H9 (cell line): ENCODE data around the gene CRYBA1. TPM values are rescaled to one million over a fixed set of nuclear protein-coding genes. Genes with fewer than 3 reads are reported as not detected.

Source experiments
- DNase-seq: peaks from one replicate; pipeline ENCODE4 v3.0.0-alpha.2; 2017
- H2AFZ ChIP-seq: one replicate; pipeline ENCODE4 v1.6.1; 2013; ENCODE audit warnings: mild to moderate bottlenecking, low read length, control low read depth, moderate library complexity
- H2AK5ac ChIP-seq: 2 replicates; pipeline ENCODE4 v1.6.1; 2013; ENCODE audit warnings: low read length, control low read depth, mixed read lengths; ENCODE audit not compliant: insufficient read length
- H2BK120ac ChIP-seq: one replicate; pipeline ENCODE4 v1.6.1; 2013; ENCODE audit warnings: low read depth, mild to moderate bottlenecking, low read length, control low read depth, inconsistent platforms; ENCODE audit not compliant: poor library complexity, severe bottlenecking
- H2BK12ac ChIP-seq: 2 replicates; pipeline ENCODE4 v1.6.1; 2013; ENCODE audit warnings: low read length, control low read depth, mixed read lengths, low read depth; ENCODE audit not compliant: insufficient read length
- H2BK15ac ChIP-seq: 2 replicates; pipeline ENCODE4 v1.6.1; 2013; ENCODE audit warnings: low read depth, low read length, control low read depth
- H2BK20ac ChIP-seq: one replicate; pipeline ENCODE4 v1.6.1; 2013; ENCODE audit warnings: low read depth, mild to moderate bottlenecking, low read length, control low read depth, inconsistent platforms; ENCODE audit not compliant: poor library complexity, severe bottlenecking
- H2BK5ac ChIP-seq: 2 replicates; pipeline ENCODE4 v1.6.1; 2013; ENCODE audit warnings: low read length, control low read depth, mixed read lengths; ENCODE audit not compliant: insufficient read length
- H3K14ac ChIP-seq: 2 replicates; pipeline ENCODE4 v1.6.1; 2013; ENCODE audit warnings: low read length, control low read depth; ENCODE audit not compliant: insufficient read depth
- H3K18ac ChIP-seq: 2 replicates; pipeline ENCODE4 v1.6.1; 2013; ENCODE audit warnings: low read depth, mild to moderate bottlenecking, mixed read lengths, low read length, control low read depth; ENCODE audit not compliant: insufficient read length
- H3K23ac ChIP-seq: 2 replicates; pipeline ENCODE4 v1.6.1; 2013; ENCODE audit warnings: low read length, control low read depth, mixed read lengths, low read depth; ENCODE audit not compliant: insufficient read length
- H3K23me2 ChIP-seq: 2 replicates; pipeline ENCODE4 v1.6.1; 2013; ENCODE audit warnings: low read depth, mild to moderate bottlenecking, mixed read lengths, low read length, control low read depth; ENCODE audit not compliant: insufficient read length, poor library complexity, severe bottlenecking
- H3K27ac ChIP-seq: 2 replicates; pipeline ENCODE4 v1.5.1; 2013; ENCODE audit warnings: low read length, control low read depth, mixed read lengths, low read depth; ENCODE audit not compliant: insufficient read length
- H3K27me3 ChIP-seq: 2 replicates; pipeline ENCODE4 v1.6.1; 2013; ENCODE audit warnings: low read length, control low read depth, inconsistent platforms; ENCODE audit not compliant: insufficient read depth
- H3K4ac ChIP-seq: 2 replicates; pipeline ENCODE4 v1.6.1; 2013; ENCODE audit warnings: low read depth, mild to moderate bottlenecking, control low read depth, inconsistent platforms, low read length, moderate library complexity
- H3K4me1 ChIP-seq: 2 replicates; pipeline ENCODE4 v1.6.1; 2013; ENCODE audit warnings: low read length, control low read depth, inconsistent platforms; ENCODE audit not compliant: insufficient read depth
- H3K4me2 ChIP-seq: 2 replicates; pipeline ENCODE4 v1.6.1; 2013; ENCODE audit warnings: low read length, control low read depth, mixed read lengths; ENCODE audit not compliant: insufficient read length, insufficient read depth
- H3K56ac ChIP-seq: 2 replicates; pipeline ENCODE4 v1.6.1; 2013; ENCODE audit warnings: low read depth, mild to moderate bottlenecking, mixed read lengths, low read length, control low read depth; ENCODE audit not compliant: insufficient read length
- H3K79me1 ChIP-seq: 2 replicates; pipeline ENCODE4 v1.6.1; 2013; ENCODE audit warnings: low read depth, mild to moderate bottlenecking, moderate library complexity, low read length, control low read depth, inconsistent platforms; ENCODE audit not compliant: insufficient read depth, poor library complexity, severe bottlenecking
- H3K79me2 ChIP-seq: 2 replicates; pipeline ENCODE4 v1.6.1; 2013; ENCODE audit warnings: low read length, control low read depth, inconsistent platforms; ENCODE audit not compliant: insufficient read depth
- H3K9ac ChIP-seq: 2 replicates; pipeline ENCODE4 v1.6.1; 2013; ENCODE audit warnings: low read length, control low read depth, mixed read lengths; ENCODE audit not compliant: insufficient read length; ENCODE audit errors: extremely low read depth
- H3K9me3 ChIP-seq: one replicate; pipeline ENCODE4 v1.6.1; 2013; ENCODE audit warnings: low read depth, low read length, inconsistent platforms; ENCODE audit not compliant: control insufficient read depth
- H3T11ph ChIP-seq: one replicate; pipeline ENCODE4 v1.6.1; 2013; ENCODE audit warnings: mild to moderate bottlenecking, low read length, control low read depth, inconsistent platforms
- H4K20me1 ChIP-seq: one replicate; pipeline ENCODE4 v1.6.1; 2013; ENCODE audit not compliant: control insufficient read depth, insufficient read length, insufficient read depth
- H4K5ac ChIP-seq: 2 replicates; pipeline ENCODE4 v1.6.1; 2013; ENCODE audit warnings: low read depth, mild to moderate bottlenecking, mixed read lengths, low read length, control low read depth; ENCODE audit not compliant: insufficient read length
- H4K8ac ChIP-seq: replicated peaks from 2 replicates; pipeline ENCODE4 v1.6.1; 2013; ENCODE audit warnings: low read length, control low read depth, mixed read lengths, low read depth; ENCODE audit not compliant: insufficient read length
- H4K91ac ChIP-seq: 2 replicates; pipeline ENCODE4 v1.6.1; 2013; ENCODE audit warnings: low read depth, mild to moderate bottlenecking, moderate library complexity, mixed read lengths, low read length, control low read depth; ENCODE audit not compliant: insufficient read length
- H3K27ac Mint-ChIP-seq, 3 experiments: 2 replicates in 2 of 3; 3 replicates in 1 of 3; pipeline ENCODE4 v1.8.0; 2020 to 2021; ENCODE audit warnings: mixed read lengths in 3 of 3, mild to moderate bottlenecking in 1 of 3, moderate library complexity in 1 of 3
- H3K27me3 Mint-ChIP-seq: 2 replicates; pipeline ENCODE4 v1.8.0; 2021; ENCODE audit warnings: low read depth, mild to moderate bottlenecking, moderate library complexity, mixed read lengths
- H3K36me3 Mint-ChIP-seq, 3 experiments: 2 replicates in 2 of 3; 3 replicates in 1 of 3; pipeline ENCODE4 v1.8.0; 2020 to 2021; ENCODE audit warnings: low read depth in 3 of 3, mixed read lengths in 3 of 3; ENCODE audit not compliant: insufficient read depth in 1 of 3
- H3K4me1 Mint-ChIP-seq, 2 experiments: 2 replicates each; pipeline ENCODE4 v1.8.0; 2020; ENCODE audit warnings: mixed read lengths in 2 of 2
- H3K4me3 Mint-ChIP-seq, 2 experiments: 2 replicates in 1 of 2; 3 replicates in 1 of 2; pipeline ENCODE4 v1.8.0; 2020 to 2021; ENCODE audit warnings: mild to moderate bottlenecking in 2 of 2, mixed read lengths in 2 of 2, moderate library complexity in 1 of 2
- H3K9me3 Mint-ChIP-seq, 2 experiments: 2 replicates in 1 of 2; 3 replicates in 1 of 2; pipeline ENCODE4 v1.8.0; 2020; ENCODE audit warnings: mild to moderate bottlenecking in 2 of 2, mixed read lengths in 2 of 2, moderate library complexity in 1 of 2
- WGBS: extraction: QIAGEN DNeasy Blood & Tissue Kit; methylation state at CpG from one replicate; pipeline ENCODE4 v1.1.7; 2013; ENCODE audit warnings: missing lambda C conversion rate, low lambda C conversion rate, mixed read lengths; ENCODE audit not compliant: insufficient read length; ENCODE audit errors: extremely low coverage; 5-methylcytosine and 5-hydroxymethylcytosine counted together
- total RNA-seq: library from RNA; stranded (reverse); gene quantifications from 2 replicates; pipeline ENCODE4 v1.2.1, GENCODE V29; 2021
- TF ChIP-seq, protein P1 (sequence below): fragments of 200-600 bp; sonication (generic); conservative IDR thresholded peaks from 3 replicates; pipeline ENCODE4 v1.8.0; 2021; ENCODE audit warnings: antibody characterized with exemption, mild to moderate bottlenecking

Gene CRYBA1
- total RNA-seq, 1 experiment from 2014 or later: not detected

DNA sequence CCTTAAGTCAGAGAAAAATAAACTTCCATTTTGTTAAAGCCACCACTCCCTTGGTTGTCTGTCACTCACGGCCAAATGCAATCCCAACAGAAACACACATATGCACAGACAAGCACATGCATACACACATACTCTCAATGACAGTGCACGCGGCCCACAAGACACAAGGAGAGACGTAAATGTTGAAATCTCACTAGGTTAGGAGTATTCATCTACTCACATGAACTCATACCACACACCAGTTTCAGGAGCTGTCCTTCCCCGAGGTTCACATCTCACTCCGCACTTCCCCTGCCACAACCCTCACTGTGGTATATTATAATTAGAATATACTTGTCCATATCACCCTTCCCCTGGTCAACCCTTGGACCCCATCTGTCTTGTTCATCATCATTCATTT lies 30.5 kb upstream of the CRYBA1 start:
- Mint-ChIP-seq H3K36me3 (no peaks in the 10 kb centered on the region; a peak in 1 of 7 replicates), H3K27ac (no peak overlapping the region), H3K4me1 (peaks cover 6 to 10% of the 10 kb centered on the region in 2 experiments), H3K4me3 (no peak overlapping the region), H3K9me3 (no peaks in the 10 kb centered on the region), H3K27me3 (no peaks in the 10 kb centered on the region)
- Histone ChIP-seq H3K4me1 (no peaks in the 10 kb centered on the region), H3K18ac (no peak overlapping the region), H3K14ac (no peak overlapping the region), H3K23me2 (no peaks in the 10 kb centered on the region), H2AFZ (no peak overlapping the region), H2BK120ac (no peak overlapping the region), H4K91ac (no peak overlapping the region), H4K8ac (no peak overlapping the region), H3K79me2 (no peaks in the 10 kb centered on the region), H3T11ph (no peak overlapping the region), H2AK5ac (no peak overlapping the region), H2BK15ac (no peak overlapping the region), H2BK12ac (no peak overlapping the region), H3K23ac (no peak overlapping the region), H3K27me3 (no peaks in the 10 kb centered on the region), H4K20me1 (no peaks in the 10 kb centered on the region), H3K4ac (no peak overlapping the region), H2BK5ac (no peak overlapping the region), H3K9ac (no peak overlapping the region), H3K27ac (no peak overlapping the region), H3K9me3 (no peaks in the 10 kb centered on the region), H4K5ac (no peak overlapping the region), H3K79me1 (no peaks in the 10 kb centered on the region), H3K4me2 (no peak overlapping the region), H2BK20ac (no peak overlapping the region), H3K56ac (no peak overlapping the region)
- WGBS: no CpG with 5 or more reads among the region's 6 CpGs
- no peak for DNase-seq
- TF ChIP-seq, protein P1, sequence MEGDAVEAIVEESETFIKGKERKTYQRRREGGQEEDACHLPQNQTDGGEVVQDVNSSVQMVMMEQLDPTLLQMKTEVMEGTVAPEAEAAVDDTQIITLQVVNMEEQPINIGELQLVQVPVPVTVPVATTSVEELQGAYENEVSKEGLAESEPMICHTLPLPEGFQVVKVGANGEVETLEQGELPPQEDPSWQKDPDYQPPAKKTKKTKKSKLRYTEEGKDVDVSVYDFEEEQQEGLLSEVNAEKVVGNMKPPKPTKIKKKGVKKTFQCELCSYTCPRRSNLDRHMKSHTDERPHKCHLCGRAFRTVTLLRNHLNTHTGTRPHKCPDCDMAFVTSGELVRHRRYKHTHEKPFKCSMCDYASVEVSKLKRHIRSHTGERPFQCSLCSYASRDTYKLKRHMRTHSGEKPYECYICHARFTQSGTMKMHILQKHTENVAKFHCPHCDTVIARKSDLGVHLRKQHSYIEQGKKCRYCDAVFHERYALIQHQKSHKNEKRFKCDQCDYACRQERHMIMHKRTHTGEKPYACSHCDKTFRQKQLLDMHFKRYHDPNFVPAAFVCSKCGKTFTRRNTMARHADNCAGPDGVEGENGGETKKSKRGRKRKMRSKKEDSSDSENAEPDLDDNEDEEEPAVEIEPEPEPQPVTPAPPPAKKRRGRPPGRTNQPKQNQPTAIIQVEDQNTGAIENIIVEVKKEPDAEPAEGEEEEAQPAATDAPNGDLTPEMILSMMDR: no peak
